Endothelial cell of umbilical vein (primary cell): Measurements from ENCODE around the gene MPC1L. TPM values are rescaled to one million over a fixed set of nuclear protein-coding genes. Genes with fewer than 3 reads are reported as not detected.

Source experiments
- BruUV-seq: library from RNA; stranded (reverse); fragments of 400-500 nt; replicated peaks from 2 replicates; lab custom pipeline; 2021; lab: Mats Ljungman, UMichigan
- CTCF ChIA-PET: fragments of 300-600, 350-600 bp; sonication (Branson Sonifier 250); formaldehyde crosslinking; loops from one replicate; lab custom pipeline; 2021; ENCODE audit warnings: antibody characterized with exemption, inconsistent platforms; lab: Charles Lee
- POLR2A ChIA-PET: fragments of 300-600, 350-600 bp; sonication (Branson Sonifier 250); formaldehyde crosslinking; loops from one replicate; lab custom pipeline; 2021; ENCODE audit warnings: antibody characterized with exemption, inconsistent platforms; lab: Charles Lee
- DNase-seq: peaks from one replicate; pipeline ENCODE4 v3.0.0-alpha.2; 2011; ENCODE audit warnings: low read depth, low spot score
- FAIRE-seq: peaks from 2 replicates; lab custom pipeline; 2011; peaks lifted over from hg19 to GRCh38; lab: Jason Lieb, UNC
- H2AFZ ChIP-seq: 2 replicates; pipeline ENCODE4 v1.6.0; 2012; ENCODE audit warnings: low read depth, low read length, control low read depth, inconsistent platforms
- H3K27ac ChIP-seq: 2 replicates; pipeline ENCODE4 v1.5.1; 2011; ENCODE audit warnings: low read depth, mild to moderate bottlenecking, control low read depth, low read length, moderate library complexity; ENCODE audit not compliant: insufficient read depth
- H3K27me3 ChIP-seq, 2 experiments: 2 replicates each; pipeline versions ENCODE4 v1.6.0 to v1.6.1; 2011; ENCODE audit warnings: low read length in 2 of 2, mixed read lengths in 1 of 2; ENCODE audit not compliant: control insufficient read depth in 2 of 2, insufficient read depth in 2 of 2
- H3K36me3 ChIP-seq, 2 experiments: 2 replicates in 1 of 2; 3 replicates in 1 of 2; pipeline ENCODE4 v1.5.1; 2011; ENCODE audit warnings: low read length in 2 of 2, mild to moderate bottlenecking in 1 of 2, moderate library complexity in 1 of 2; ENCODE audit not compliant: control insufficient read depth in 2 of 2, insufficient read depth in 2 of 2; ENCODE audit errors: extremely low read depth in 1 of 2
- H3K4me1 ChIP-seq: 3 replicates; pipeline ENCODE4 v1.5.1; 2011; ENCODE audit warnings: mild to moderate bottlenecking, low read length; ENCODE audit not compliant: control insufficient read depth, insufficient read depth; ENCODE audit errors: extremely low read depth
- H3K4me2 ChIP-seq: 2 replicates; pipeline ENCODE4 v1.6.1; 2011; ENCODE audit warnings: low read length, control low read depth, mixed read lengths; ENCODE audit not compliant: insufficient read depth
- H3K4me3 ChIP-seq, 3 experiments: fragments of 200-600 bp in 1 of 3; sonication (generic), shearing (Covaris generic) in 1 of 3; replicated peaks in 1 of 3; 2 replicates each; pipeline ENCODE4 v1.5.1; 2011 to 2016; ENCODE audit warnings: control low read depth in 3 of 3, low read length in 3 of 3, mild to moderate bottlenecking in 2 of 3, inconsistent platforms in 1 of 3, low read depth in 1 of 3, moderate library complexity in 1 of 3; ENCODE audit not compliant: insufficient read depth in 1 of 3
- H3K79me2 ChIP-seq: 2 replicates; pipeline ENCODE4 v1.6.0; 2012; ENCODE audit warnings: low read length, inconsistent platforms; ENCODE audit not compliant: control insufficient read depth, insufficient read depth
- H3K9ac ChIP-seq: replicated peaks from 2 replicates; pipeline ENCODE3; 2011; ENCODE audit warnings: low read length, control low read depth; ENCODE audit not compliant: insufficient read depth; ENCODE audit errors: extremely low read depth
- H3K9me1 ChIP-seq: replicated peaks from 3 replicates; pipeline ENCODE4 v1.6.0; 2011; ENCODE audit warnings: mild to moderate bottlenecking, low read length; ENCODE audit not compliant: control insufficient read depth, insufficient read depth; ENCODE audit errors: extremely low read depth
- H3K9me3 ChIP-seq: replicated peaks from 2 replicates; pipeline ENCODE4 v1.5.1; 2012; ENCODE audit warnings: low read length, inconsistent platforms; ENCODE audit not compliant: control insufficient read depth, insufficient read depth
- H4K20me1 ChIP-seq: replicated peaks from 2 replicates; pipeline ENCODE3; 2011; ENCODE audit warnings: mild to moderate bottlenecking, low read length; ENCODE audit not compliant: control insufficient read depth, insufficient read depth; ENCODE audit errors: extremely low read depth
- CTCF ChIP-seq, 2 donors: IDR thresholded peaks; 1 replicate in 1 of 2; 2 replicates in 1 of 2; pipeline ENCODE4 v1.5.1; 2011; ENCODE audit warnings: low read length in 2 of 2, mild to moderate bottlenecking in 2 of 2, moderate library complexity in 2 of 2, control low read depth in 1 of 2, inconsistent platforms in 1 of 2, low read depth in 1 of 2; ENCODE audit not compliant: insufficient read depth in 1 of 2; ENCODE audit errors: extremely low read depth in 1 of 2
- EZH2 ChIP-seq: IDR thresholded peaks from 2 replicates; pipeline ENCODE4 v1.6.1; 2012; ENCODE audit warnings: borderline replicate concordance, low read depth, mild to moderate bottlenecking, moderate library complexity, low read length, inconsistent platforms; ENCODE audit not compliant: severe bottlenecking
- FOS ChIP-seq: IDR thresholded peaks from 2 replicates; pipeline ENCODE4 v1.6.1; 2011; ENCODE audit warnings: mild to moderate bottlenecking, low read length, moderate library complexity, borderline replicate concordance; ENCODE audit not compliant: insufficient read depth
- GATA2 ChIP-seq: IDR thresholded peaks from 2 replicates; pipeline ENCODE4 v1.7.0; 2011; ENCODE audit warnings: low read depth, mild to moderate bottlenecking, moderate library complexity, mixed read lengths, low read length; ENCODE audit not compliant: insufficient read length, insufficient read depth
- JUN ChIP-seq: IDR thresholded peaks from 2 replicates; pipeline ENCODE4 v1.6.1; 2011; ENCODE audit warnings: borderline replicate concordance, low read depth; ENCODE audit not compliant: insufficient read length, insufficient read depth
- MAX ChIP-seq: IDR thresholded peaks from 2 replicates; pipeline ENCODE4 v1.6.1; 2011; ENCODE audit not compliant: insufficient read depth, insufficient read length
- MYC ChIP-seq: IDR thresholded peaks from one replicate; pipeline ENCODE4 v1.6.1; 2011; ENCODE audit warnings: mild to moderate bottlenecking, low read depth, low read length
- POLR2A ChIP-seq: IDR thresholded peaks from 2 replicates; pipeline ENCODE4 v1.6.1; 2012; ENCODE audit warnings: low read depth, mild to moderate bottlenecking, control low read depth, low read length
- POLR2AphosphoS5 ChIP-seq: IDR thresholded peaks from 2 replicates; pipeline ENCODE4 v1.6.1; 2012; ENCODE audit warnings: low read depth, mild to moderate bottlenecking, control low read depth, low read length, moderate library complexity; ENCODE audit not compliant: insufficient read depth
- dilution Hi-C: fragments of 300-500 bp; cut with MboI; formaldehyde crosslinking; loops from one replicate; pipeline ENCODE4 v1.15.0; 2019; ENCODE audit warnings: low sequenced_read_pairs; ENCODE audit not compliant: extremely low pct_ligation_motif_present
- intact Hi-C: fragments of 100-400 bp; cut with micrococcal nuclease; formaldehyde crosslinking; loops from one replicate; pipeline ENCODE4 v1.10.0; 2022
- polyA plus RNA-seq, 4 experiments: library from polyadenylated mRNA; depleted of rRNA in 3 of 4; stranded (reverse) in 3 of 4; unstranded in 1 of 4; fragments of >200 nt; gene quantifications; 2 replicates each; pipeline versions ENCODE4 v1.2.1 to v1.2.3, GENCODE V29; 2011 to 2012; ENCODE audit warnings: missing spikeins in 1 of 4
- total RNA-seq: library from RNA; stranded (reverse); gene quantifications from 2 replicates; pipeline ENCODE4 v1.2.3, GENCODE V29; 2021

Gene MPC1L
- total and polyA plus RNA-seq, 2 donors (not counting 3 experiments of a cell fraction or from before 2014, with no cell fraction given) = 0.19 TPM; not detected in 1

- BruUV-seq = no TSS peak
- H3K9me3 ChIP-seq = no peaks in the 10 kb centered on the region
- POLR2A ChIA-PET = no interaction called here
- TF ChIP-seq FOS (no peak), POLR2AphosphoS5 (peak; percentile 9), MYC (no peak)
- no peaks in the 10 kb centered on the region for H3K36me3 ChIP-seq
- H3K79me2 ChIP-seq = peaks cover 54% of the 10 kb centered on the region
- peak overlapping the region; percentile 29 to 74 (median 45) for H3K4me3 ChIP-seq
- peak overlapping the region; percentile 62 for H2AFZ ChIP-seq
- intact Hi-C loops (loop anchor here (2.0 kb wide), 1 partner anchor 64 kb away; the partner anchor contains the start of gene ATP6AP2), dilution Hi-C loops (no loop called here)
- FAIRE-seq = peak; percentile 87
- H3K4me2 ChIP-seq = peak overlapping the region; percentile 95
- no peaks in the 10 kb centered on the region for H3K27me3 ChIP-seq
- peak overlapping the region; percentile 68 for H3K9ac ChIP-seq
- DNase-seq = peak; percentile 71
- peaks cover 21% of the 10 kb centered on the region for H3K4me1 ChIP-seq
- no peaks in the 10 kb centered on the region for H4K20me1 ChIP-seq
- CTCF ChIA-PET = interaction anchor here (0.5 to 3.2 kb wide), 2 partner anchors 101 to 387 kb away, joined by 3 to 22 read pairs; no protein-coding TSS in a partner anchor
- H3K27ac ChIP-seq = peak overlapping the region; percentile 80
- H3K9me1 ChIP-seq = no peaks in the 10 kb centered on the region
Observed at GRCh38 chrX:40644821-40645358, 21.7 kb downstream of the MPC1L start.

GRCh38 chrX:40646489-40647306, 23.5 kb downstream of the MPC1L start:
- CTCF ChIA-PET = interaction anchor here (2.5 kb wide), 1 partner anchor 103 kb away, joined by 17 read pairs; no protein-coding TSS in a partner anchor
- no peaks in the 10 kb centered on the region for H3K27me3 ChIP-seq
- no peak for FAIRE-seq
- no TSS peak for BruUV-seq
- H3K4me3 ChIP-seq = peak overlapping the region; percentile 78 to 82 (median 81)
- dilution Hi-C loops (no loop called here), intact Hi-C loops (loop anchor here (2.0 kb wide), 1 partner anchor 102 kb away; no protein-coding TSS in a partner anchor)
- TF ChIP-seq MAX (no peak), EZH2 (no peak), FOS (no peak), POLR2AphosphoS5 (no peak), JUN (no peak), MYC (no peak), GATA2 (no peak), POLR2A (no peak), CTCF (IDR thresholded peaks at IDR 0.05; ENCODE audit: extremely low read depth in 1 of 2, insufficient read depth in 1 of 2, low read depth in 1 of 2, low read length in 2 of 2) (no peak)
- H3K9me1 ChIP-seq = no peaks in the 10 kb centered on the region
- H3K27ac ChIP-seq = peak overlapping the region; percentile 43
- peak overlapping the region; percentile 78 for H3K9ac ChIP-seq
- peaks cover 21% of the 10 kb centered on the region for H3K4me1 ChIP-seq
- H3K4me2 ChIP-seq = peak overlapping the region; percentile 91
- DNase-seq = peak; percentile 24
- H3K36me3 ChIP-seq = no peaks in the 10 kb centered on the region
- H3K9me3 ChIP-seq = no peaks in the 10 kb centered on the region
- POLR2A ChIA-PET = no interaction called here
- peaks cover 44% of the 10 kb centered on the region for H3K79me2 ChIP-seq
- H2AFZ ChIP-seq = no peak overlapping the region
- no peaks in the 10 kb centered on the region for H4K20me1 ChIP-seq
